Glomerular visceral epithelial cell (primary cell): Measurements from ENCODE around the gene FRMPD1.
"Not testable (repeated sequence)": the region's sequence is repeated elsewhere in the genome, so short reads cannot be mapped to it uniquely, and the experiment has no call there.

Experiments used
- DNase-seq: peaks from one replicate; pipeline ENCODE4 v3.0.0-alpha.2; 2016; ENCODE audit errors: extremely low spot score

The FRMPD1 gene

DNA sequence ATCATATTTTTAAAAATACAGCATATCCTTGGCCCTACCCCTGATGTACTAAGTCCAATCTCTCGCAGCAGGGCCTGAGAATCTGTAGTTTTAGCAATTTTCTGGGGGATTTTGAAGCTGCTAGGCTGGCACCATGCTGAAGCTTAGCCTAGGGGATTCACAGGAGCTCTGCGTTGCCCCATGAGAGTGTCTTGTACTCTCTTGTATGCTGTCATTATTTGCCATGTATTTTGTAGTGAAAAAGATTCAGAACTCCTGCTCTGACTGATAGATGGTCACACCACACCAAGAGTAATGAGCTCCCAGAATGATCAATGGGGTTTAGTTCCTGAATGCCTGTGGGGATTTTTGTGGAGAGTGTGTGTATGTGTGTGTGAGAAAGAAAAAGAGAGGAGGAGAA lies 82.2 kb downstream of the FRMPD1 start:
- no peak for DNase-seq

DNA sequence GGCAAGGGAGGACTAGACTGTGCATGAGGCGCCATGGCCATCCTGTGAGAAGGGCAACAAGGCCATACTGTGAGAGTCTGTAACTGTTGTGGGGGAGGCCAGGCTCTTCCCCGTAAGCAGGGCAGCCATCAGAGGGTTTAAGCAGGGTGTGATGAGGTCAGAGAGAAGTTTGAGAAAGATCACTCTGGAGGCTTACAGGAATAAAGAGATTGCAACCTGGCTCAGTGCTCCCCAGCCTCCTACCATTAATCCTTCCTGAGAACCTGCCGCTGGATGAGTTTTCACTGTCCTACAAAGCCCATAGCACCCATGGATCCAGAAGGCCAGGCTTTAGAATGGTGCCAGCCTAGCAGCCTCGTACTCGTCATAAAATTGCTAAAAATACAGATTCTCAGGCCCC lies 88.5 kb downstream of the FRMPD1 start:
- DNase-seq: no peak

DNA sequence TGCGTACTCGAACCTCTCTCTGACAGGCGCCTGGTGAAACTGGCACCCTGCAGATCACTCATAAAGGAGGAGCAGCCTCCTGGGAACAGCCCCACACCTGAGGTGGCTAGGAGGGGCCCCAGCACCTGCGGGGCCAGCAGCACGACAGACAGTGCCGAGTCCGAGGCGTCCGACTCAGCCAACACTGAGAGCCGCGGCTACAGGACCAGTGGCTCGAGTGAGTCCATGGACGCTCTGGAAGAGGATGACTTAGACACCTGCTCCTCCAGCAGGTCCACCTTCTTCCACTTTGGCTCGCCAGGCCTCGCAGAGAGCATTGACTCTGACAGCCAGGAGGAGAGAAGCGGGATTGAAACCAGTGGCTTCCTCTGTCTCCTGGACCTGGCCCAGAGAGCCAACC lies 89.4 kb downstream of the FRMPD1 start:
- DNase-seq: no peak

DNA sequence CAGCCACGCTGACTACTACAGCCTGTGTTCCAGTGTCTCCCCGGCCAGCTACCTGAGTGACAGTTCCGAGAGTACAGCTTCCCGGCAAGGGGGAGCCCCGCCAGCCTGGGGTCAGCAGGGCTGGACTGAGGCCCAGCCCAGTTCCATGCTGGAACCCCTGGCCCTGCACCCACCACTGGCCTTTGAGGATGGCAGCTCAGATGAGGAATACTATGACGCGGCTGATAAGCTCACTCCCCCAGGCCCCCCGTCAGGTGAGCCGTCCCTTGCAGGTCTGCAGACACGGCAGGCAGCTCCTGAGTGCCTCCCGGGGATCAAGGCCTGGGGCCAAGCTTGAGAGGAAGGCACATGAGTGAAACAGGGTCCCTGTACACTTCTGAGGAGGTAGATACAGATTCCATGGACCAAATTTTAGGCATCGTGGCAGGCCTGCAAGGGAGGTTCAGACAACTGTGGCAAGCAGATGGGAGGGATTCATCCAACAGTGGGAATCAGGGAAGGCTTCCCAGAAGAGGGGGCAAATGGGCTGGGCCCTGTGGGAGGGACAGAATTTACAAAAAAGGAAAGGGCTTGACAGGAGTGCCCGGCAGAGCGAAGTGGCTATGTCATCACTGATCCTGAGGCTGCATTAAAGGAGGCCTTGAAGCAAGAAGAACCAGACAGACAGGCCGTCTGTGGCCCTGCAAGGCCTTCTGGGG lies 90.0 kb downstream of the FRMPD1 start:
- DNase-seq: no peak

DNA sequence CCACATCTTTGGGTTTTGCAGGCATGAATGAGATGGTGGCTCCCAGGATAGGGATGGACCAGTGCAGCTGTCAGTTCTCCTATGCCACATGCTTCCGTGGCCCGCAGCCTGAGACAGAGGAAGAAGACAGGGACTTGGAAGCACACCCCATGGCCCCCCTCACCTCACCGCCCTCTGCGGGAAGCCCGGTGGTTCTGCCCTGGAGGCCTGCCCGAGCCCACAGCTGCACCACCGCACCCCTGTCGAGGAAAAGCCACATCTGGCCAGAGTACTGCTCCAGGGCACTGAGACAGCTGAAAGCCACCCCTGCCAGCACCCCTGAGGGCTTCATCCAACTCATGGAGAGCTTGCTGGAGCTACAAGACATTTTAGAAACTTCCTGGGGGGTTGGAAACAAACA lies 95.2 kb downstream of the FRMPD1 start:
- DNase-seq: no peak

DNA sequence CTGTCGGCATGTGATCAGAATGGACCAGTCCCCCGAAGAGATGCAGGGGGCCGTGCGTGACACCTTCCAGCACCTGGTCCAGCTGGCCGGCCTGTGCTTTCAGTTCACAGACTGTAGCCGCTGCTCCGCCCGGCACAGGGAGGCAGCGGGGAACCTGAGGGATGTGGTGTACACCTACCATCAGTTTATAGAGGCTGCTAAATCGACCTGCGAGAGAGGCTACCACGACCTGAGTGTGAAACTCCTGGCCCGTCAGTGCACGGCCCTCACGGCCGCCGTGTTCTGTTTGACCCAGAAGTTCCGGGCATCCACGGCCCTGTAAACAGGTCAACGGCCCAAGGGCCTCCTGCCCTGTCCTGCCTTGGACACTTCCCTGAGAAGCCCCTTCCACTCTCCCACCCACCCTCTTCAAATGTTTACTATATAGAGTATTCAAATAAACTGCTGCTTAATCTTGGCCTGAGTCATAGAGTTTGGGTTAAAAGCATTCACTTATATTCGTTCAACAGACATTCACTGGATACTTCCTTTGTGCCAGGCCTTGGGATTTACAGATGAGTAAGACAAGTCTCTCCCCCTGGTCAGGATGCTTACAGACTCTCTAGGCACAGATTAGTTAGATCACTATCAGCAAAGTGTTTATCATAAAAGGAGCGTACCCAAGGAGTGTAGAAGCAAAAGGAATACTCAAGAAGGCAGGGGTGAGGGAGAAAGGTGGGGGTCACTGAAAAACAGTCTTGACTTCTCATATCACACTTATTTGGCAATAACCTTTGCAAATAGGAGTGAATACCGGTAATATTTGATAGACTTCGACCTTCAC lies 95.9 kb downstream of the FRMPD1 start:
- no peak for DNase-seq

DNA sequence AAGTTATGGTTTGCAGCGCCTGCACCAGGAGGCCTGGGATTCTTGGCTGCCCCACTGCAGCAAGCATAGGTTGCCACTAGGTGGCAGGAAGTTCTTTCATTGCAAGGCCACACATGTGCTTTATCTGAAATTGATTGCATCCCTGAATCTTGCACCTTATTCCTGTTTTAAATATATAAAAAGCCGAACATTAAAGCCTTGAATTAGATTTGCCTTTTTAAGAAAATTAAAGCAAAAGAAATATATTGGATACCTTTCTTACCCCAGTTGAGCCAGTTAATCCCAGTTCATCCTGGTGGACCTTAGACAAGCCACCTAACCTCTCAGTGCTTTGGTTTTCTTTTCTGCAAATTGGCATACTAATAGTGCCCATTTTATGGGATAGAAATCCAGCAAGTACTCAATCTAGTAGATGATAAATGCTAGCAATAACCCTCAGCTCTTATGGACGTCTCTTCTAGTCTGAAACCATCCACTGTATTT lies 96.6 kb downstream of the FRMPD1 start:
- peak; percentile 57 for DNase-seq

DNA sequence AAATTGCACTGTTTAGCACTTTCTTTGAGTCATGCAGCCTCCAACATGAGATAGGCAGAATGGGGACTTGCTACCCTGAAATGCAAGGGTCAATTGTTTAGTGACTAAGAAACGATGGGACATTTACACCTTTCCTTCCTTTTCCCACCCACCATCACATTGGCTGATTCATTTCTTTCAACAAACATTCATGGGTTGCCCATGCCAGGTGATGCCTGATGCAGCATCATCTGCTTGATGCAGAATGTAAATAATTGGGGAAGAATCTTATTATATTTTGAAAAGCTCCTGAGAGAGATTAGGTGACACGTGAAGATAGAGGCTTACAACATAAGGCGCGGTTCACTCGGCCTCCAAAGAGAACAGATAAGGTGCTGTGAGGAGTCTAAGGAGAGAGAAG lies 98.4 kb downstream of the FRMPD1 start:
- DNase-seq: no peak

DNA sequence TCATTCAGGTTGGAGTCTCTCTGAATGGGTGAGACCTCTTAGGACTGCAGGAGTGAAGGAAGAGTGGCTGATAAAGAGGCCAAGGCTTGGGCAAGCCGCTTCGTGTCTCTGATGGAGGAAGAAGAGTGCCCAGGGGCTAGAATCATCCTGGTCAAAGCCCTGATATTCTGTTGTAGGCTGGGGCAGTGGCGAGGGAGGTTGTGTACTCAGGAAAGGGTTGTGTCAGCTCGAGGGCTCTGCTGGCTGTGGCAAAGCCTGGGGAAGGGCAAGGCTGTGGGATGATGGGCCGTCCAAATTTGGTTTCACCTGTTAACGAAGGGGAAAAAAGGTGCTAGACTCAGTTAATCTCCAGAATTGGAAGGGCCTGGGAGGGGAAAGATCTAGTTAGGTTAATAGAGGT lies 100.4 kb downstream of the FRMPD1 start:
- no peak for DNase-seq

DNA sequence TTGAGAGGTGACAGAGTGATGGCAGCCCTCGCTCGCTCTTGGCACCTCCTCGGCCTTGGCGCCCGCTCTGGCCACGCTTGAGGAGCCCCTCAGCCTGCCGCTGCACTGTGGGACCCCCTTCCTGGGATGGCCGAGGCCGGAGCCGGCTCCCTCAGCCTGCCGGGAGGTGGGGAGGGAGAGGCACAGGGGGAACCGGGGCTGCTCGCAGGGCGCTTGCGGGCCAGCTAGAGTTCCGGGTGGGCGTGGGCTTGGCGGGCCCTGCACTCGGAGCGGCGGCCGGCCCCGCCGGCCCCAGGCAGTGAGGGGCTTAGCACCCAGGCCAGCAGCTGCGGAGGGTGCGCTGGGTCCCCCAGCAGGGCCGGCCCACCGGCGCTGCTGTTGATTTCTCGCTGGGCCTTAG lies 101.0 kb downstream of the FRMPD1 start:
- DNase-seq: not testable (repeated sequence)

DNA sequence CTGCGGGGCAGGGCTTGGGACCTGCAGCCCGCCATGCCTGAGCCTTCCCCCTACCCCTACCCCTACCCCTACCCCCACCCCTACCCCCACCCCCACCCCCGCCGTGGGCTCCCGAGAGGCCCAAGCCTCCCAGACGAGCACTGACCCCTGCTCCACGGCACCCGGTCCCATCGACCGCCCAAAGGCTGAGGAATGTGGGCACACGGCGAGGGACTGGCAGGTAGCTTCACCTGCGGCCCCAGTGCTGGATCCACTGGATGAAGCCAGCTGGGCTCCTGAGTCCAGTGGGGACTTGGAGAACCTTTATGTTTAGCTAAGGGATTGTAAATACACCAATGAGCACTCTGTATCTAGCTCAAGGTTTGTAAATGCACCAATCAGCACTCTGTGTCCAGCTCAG lies 101.4 kb downstream of the FRMPD1 start:
- not testable (repeated sequence) for DNase-seq

DNA sequence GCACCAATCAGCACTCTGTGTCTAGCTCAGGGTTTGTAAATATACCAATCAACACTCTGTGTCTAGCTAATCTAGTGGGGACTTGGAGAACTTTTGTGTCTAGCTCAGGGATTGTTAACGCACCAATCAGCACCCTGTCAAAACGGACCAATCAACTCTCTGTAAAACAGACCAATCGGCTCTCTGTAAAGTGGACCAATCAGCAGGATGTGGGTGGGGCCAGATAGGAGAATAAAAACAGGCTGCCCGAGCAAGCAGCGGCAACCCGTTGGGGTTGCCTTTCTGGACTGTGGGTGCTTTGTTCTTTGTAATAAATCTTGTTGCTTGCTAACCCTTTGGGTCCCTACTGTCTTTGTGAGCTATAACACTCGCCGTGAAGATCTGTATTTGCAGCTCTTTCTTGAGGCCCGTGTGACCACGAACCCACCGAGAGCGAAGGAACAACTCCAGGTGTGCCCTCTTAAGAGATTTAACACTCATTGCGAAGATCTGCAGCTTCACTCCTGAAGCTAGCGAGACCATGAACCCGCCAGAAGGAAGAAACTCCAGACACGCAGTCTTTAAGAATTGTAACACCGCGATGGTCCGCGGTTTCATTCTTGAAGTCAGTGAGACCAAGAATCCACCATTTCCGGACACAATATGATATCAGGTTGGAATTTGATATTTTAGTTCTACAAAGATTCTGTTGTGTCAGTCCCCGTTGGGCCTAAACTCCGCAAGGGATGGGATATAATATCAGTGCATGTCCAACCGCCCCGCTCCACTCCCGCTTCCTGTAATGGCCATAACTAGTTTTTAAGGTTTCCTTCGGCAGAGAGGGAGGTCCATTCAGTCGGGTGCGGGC lies 102.1 kb downstream of the FRMPD1 start:
- no peak for DNase-seq

DNA sequence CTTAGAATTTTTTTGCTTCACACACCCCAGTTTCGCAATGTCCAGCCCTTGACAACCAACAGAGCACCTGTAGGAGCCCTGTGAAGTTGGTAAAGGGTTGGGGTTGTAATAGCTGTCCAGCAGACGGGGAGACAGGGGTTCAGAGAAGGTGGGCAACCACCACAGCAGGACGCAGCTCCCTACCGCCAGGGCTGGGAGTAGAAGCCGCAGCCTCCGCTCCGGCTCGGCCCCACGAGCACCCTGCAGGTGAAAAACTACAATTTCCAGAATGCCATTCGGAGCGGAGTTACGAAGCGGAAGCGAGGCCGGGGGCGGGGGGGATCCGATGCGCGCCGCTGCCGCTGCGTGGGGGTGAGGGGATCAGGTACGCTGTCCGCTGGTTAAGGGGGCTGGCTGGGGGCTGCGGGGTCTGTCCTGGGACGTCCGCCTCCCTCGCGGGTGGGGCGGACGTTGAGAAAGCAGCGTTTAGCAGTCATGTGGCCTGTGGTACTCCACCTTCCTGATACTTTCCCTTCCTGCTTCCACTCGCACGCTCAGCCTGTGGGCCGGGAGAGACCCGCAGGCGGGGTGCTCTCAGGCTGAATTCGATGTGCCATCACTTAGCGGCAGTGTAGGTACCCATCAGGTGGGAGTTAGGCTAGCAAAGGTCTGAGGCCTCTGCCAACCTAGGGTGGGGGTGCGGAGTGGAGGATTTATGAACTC lies 102.9 kb downstream of the FRMPD1 start, which contains the start of gene TRMT10B:
Gene TRMT10B, plus strand, starts transcription at position 317 of the 702 bp plus-strand sequence. CDS start 8,127 bp downstream, outside the sequence.
- peak; percentile 61 for DNase-seq

DNA sequence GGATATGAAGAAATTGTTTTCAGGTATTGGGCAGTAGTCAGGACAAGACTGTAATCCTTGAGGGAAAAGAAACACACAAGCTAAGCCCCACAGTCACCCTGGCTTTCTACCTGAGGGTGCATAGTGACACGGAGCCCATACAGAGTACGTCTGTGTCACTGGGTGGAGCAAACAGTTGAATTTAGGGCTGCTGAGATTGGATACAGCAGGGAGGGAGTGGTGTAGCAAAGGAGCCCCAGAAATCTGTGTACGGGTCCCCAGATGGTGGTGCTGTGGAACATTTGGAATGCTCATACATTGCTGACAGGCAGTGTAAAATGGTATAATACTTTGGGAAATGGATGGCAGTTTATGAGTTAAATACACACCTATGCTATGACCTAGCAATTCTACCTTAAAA lies 108.0 kb downstream of the FRMPD1 start:
- DNase-seq: no peak

DNA sequence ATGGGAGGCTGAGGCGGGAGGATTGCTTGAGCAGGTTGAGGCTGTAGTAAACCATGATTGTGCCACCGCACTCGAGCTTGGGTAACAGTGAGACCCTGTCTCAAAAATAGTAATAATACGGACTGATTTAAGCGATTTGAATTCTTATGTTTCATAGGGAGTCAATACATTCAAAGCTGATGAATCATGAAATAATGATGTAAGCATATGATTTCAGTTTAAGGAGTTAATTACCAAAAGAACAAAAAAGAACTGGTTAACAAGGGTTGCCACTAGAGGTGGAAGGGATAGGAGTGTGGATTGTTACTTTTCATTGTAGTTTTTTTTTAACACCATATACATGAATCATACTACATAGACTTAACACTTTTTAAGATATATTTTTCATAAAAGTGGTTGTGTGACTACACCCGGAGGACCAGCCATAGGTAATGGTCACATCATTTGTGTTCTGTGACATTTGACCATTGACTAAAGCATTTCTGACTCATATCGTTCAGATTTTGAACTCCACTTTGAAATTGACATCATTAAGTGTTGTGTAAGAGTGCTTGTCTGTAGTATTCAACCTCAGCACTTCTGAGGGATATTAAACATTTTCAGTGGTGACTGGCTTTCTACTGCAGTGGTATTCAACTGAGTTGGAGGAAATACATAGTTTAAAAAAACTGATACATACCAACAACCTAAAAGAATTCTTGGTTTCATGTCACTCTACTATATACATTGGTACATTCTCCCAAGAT lies 109.8 kb downstream of the FRMPD1 start:
- peak; percentile 13 for DNase-seq

DNA sequence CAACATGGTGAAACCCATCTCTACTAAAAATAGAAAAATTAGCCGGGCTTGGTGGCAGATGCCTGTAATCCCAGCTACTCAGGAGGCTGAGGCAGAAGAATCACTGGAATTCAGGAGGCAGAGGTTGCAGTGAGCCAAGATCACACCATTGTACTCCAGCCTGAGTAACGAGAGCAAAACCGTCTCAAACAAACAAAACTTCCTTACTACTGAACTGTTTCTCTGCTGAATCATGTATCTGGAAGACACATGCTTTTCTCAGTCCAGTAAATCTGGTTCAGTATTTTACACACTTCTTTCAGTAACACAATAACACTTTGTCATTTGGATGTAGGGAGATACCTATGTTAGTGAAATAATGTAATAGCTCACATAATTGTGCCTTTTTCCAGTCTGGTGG lies 110.8 kb downstream of the FRMPD1 start:
- DNase-seq: no peak

DNA sequence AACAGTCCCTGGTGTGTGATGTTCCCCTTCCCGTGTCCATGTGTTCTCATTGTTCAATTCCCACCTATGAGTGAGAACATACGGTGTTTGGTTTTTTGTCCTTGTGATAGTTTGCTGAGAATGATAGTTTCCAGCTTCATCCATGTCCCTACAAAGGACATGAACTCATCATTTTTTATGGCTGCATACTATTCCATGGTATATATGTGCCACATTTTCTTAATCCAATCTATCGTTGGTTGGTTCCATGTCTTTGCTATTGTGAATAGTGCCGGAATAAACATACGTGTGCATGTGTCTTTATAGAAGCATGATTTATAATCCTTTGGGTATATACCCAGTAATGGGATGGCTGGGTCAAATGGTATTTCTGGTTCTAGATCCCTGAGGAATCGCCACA lies 114.5 kb downstream of the FRMPD1 start:
- not testable (repeated sequence) for DNase-seq

DNA sequence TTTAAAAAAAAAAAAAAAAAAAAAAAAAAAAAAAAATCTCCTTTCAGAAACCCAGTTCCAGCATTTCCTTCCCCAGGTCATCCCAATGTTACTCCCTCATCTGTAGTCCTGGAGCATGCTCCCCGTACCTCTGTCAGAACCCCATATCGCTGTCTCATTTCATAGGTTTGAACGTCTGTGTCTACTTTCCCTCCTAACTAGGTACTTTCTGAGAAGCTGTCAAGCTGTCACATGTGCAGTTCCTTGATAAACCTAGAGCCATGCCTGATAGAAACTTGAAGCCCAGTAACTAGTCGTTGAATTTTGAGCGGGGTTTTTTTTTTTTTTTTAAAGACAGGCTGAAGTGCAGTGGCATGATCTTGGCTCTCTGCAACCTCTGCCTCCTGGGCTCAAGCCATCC lies 118.6 kb downstream of the FRMPD1 start:
- no peak for DNase-seq

DNA sequence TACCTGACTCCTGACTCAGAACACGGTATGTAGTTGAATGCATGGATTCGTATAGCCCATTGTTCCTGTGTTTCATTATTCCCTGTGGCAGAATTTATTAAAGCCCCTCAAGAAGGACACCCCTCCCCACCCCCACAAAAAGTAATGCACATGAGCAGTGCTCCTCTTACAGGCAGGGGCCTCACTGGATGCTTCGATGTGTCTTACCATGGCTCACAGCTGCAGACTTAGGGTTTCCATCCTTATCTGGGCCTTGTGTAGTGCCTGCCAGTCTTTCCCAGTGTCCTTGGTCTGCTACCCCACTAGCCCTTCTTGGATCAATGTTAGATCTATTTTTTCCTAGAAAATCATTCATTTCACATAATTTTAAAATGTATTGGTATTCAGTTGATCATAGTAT lies 119.2 kb downstream of the FRMPD1 start:
- no peak for DNase-seq

DNA sequence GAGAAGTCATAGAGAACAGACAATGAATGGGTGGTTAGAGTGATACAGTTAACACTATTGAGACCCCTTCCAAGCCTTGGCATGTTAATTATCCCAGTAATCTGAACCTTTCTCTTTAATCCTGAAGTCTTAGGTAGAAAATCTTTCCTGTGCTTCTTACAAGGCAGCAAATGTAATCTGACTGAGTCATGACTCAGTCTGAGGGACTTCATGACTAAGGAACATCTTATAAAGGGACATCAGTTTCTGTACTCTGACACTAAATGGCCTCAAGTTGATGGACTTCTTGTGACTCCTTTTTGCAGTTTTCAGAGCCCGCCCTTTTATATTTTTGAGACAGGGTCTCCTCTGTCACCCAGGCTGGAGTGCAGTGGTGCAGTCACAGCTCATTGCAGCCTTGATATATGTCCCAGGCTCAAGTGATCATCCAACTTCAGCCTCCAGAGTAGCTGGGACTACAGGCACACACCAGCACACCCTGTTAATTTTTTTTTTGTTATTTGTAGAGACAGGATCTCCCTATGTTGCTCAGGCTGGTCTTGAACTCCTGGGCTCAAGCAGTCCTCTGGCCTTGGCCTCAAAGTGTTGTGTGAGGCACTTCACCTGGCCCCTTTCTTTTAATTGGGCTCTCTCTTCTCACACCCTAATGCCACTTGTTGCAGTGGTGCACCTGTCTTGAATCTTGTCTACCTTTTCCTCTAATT lies 124.6 kb downstream of the FRMPD1 start:
- no peak for DNase-seq
